ENCODE data around the gene ETV6.

- no peak for TF ChIP-seq POLR2A (IDR thresholded peaks at IDR 0.05)
- TF ChIP-seq, protein P1, sequence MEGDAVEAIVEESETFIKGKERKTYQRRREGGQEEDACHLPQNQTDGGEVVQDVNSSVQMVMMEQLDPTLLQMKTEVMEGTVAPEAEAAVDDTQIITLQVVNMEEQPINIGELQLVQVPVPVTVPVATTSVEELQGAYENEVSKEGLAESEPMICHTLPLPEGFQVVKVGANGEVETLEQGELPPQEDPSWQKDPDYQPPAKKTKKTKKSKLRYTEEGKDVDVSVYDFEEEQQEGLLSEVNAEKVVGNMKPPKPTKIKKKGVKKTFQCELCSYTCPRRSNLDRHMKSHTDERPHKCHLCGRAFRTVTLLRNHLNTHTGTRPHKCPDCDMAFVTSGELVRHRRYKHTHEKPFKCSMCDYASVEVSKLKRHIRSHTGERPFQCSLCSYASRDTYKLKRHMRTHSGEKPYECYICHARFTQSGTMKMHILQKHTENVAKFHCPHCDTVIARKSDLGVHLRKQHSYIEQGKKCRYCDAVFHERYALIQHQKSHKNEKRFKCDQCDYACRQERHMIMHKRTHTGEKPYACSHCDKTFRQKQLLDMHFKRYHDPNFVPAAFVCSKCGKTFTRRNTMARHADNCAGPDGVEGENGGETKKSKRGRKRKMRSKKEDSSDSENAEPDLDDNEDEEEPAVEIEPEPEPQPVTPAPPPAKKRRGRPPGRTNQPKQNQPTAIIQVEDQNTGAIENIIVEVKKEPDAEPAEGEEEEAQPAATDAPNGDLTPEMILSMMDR (IDR thresholded peaks at IDR 0.05), result no peak
These were observed 104.8 kb downstream of the ETV6 start for GRCh38 chr12:11754256-11754655.

All from vagina (tissue), 2 donors.